ENCODE measurements around the gene DOC2A. TPM values are rescaled to one million over a fixed set of nuclear protein-coding genes. Genes with fewer than 3 reads are reported as not detected.

The DOC2A gene
- total and polyA plus RNA-seq, 9 of the 15 experiments (the other 6 are each of a cell fraction or from before 2014, with no cell fraction given), result 0.03 to 0.38 (median 0.28) TPM; not detected in 1

DNA sequence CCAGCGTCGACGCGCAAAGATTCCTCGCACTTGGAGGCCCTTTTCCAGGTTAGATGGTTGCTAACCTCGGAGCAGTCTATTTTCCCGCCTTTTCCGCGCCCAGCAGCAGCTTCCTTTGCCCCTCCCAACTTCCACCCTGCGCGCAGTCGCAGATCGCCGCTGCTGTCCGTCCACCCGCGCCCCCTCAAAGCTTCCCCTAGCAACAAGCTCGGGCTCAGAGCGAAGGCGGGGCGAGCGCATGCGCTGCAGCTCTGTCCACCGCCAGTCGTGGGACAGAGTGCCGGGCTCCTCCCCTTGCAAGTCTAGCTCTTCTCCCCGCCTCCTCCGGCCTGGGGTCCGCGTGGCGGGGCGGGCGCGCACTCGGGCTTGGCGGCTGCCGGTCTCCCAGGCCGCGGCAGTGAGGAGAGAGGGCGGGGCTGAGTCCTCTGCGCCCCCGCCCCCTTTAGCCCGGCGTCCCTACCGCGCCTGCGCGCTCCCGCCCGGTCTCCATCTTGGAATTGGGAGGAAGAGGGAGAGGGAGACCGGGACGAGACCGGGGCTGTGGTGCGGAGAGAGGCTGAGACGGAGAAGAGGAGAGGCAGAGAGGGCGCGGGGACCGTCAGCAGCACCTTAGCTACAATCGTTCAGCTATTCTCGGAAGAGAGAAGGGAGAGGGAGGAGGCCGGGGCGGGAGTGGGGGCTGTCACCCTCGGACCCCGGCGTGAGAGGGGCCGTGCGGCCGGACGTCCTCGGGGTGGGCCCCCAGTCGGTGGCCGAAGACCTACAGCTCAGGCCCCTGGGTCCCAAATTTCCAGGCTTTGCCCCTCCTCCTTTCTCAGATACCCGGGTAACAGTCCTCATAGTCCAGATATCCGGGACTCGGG is 37.2 kb downstream of the DOC2A start, which contains the start of gene TAOK2 (continued):
- TF ChIP-seq MGA (IDR thresholded peaks at IDR 0.05), result peak; percentile 99
- TF ChIP-seq, protein P1, sequence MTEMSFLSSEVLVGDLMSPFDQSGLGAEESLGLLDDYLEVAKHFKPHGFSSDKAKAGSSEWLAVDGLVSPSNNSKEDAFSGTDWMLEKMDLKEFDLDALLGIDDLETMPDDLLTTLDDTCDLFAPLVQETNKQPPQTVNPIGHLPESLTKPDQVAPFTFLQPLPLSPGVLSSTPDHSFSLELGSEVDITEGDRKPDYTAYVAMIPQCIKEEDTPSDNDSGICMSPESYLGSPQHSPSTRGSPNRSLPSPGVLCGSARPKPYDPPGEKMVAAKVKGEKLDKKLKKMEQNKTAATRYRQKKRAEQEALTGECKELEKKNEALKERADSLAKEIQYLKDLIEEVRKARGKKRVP (CRISPR knock-in tag; IDR thresholded peaks at IDR 0.05), result 0 out of 2 replicates have a peak, but pooled peaks have one; percentile 29
- no peak; the same call in 1 of the 2 replicates for TF ChIP-seq GTF2E2 (tag; IDR thresholded peaks at IDR 0.05)
- no peak for TF ChIP-seq THRA (IDR thresholded peaks at IDR 0.05)
- TF ChIP-seq ASH1L (IDR thresholded peaks at IDR 0.05; ENCODE audit: borderline replicate concordance, low read depth, partially characterized antibody), result no peak
- peak; percentile 66 for TF ChIP-seq PKNOX1 (IDR thresholded peaks at IDR 0.05)
- TF ChIP-seq ZNF24 (IDR thresholded peaks at IDR 0.05), result no peak
- TF ChIP-seq PHF20 (IDR thresholded peaks at IDR 0.05; ENCODE audit: partially characterized antibody), result peak; percentile 76
- TF ChIP-seq, protein P2, sequence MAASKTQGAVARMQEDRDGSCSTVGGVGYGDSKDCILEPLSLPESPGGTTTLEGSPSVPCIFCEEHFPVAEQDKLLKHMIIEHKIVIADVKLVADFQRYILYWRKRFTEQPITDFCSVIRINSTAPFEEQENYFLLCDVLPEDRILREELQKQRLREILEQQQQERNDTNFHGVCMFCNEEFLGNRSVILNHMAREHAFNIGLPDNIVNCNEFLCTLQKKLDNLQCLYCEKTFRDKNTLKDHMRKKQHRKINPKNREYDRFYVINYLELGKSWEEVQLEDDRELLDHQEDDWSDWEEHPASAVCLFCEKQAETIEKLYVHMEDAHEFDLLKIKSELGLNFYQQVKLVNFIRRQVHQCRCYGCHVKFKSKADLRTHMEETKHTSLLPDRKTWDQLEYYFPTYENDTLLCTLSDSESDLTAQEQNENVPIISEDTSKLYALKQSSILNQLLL (CRISPR knock-in tag; IDR thresholded peaks at IDR 0.05; ENCODE audit: borderline replicate concordance), result no peak
- no peak for TF ChIP-seq NFATC3 (IDR thresholded peaks at IDR 0.05)
